H1 (cell line): ENCODE data around the gene RAD18. TPM values are rescaled to one million over a fixed set of nuclear protein-coding genes. Genes with fewer than 3 reads are reported as not detected.

Source experiments
- BRCA1 ChIP-seq: IDR thresholded peaks from 2 replicates; pipeline ENCODE4 v1.6.1; 2012; ENCODE audit warnings: low read depth, low read length, improper control_type of control experiment
- CTBP2 ChIP-seq: IDR thresholded peaks from 2 replicates; pipeline ENCODE4 v1.7.0; 2011; ENCODE audit warnings: borderline replicate concordance, mild to moderate bottlenecking, moderate library complexity, mixed read lengths, low read length; ENCODE audit not compliant: insufficient read depth, insufficient read length
- EP300 ChIP-seq, 2 experiments: IDR thresholded peaks; 1 replicate in 1 of 2; 2 replicates in 1 of 2; pipeline ENCODE4 v1.6.1; 2011 to 2012; ENCODE audit warnings: low read depth in 2 of 2, low read length in 2 of 2, mild to moderate bottlenecking in 2 of 2, borderline replicate concordance in 1 of 2, inconsistent platforms in 1 of 2, moderate library complexity in 1 of 2
- RBBP5 ChIP-seq: IDR thresholded peaks from 2 replicates; pipeline ENCODE4 v1.7.1; 2012; ENCODE audit warnings: low read depth, mild to moderate bottlenecking, inconsistent platforms, low read length, moderate library complexity, borderline replicate concordance
- SP4 ChIP-seq: IDR thresholded peaks from 2 replicates; pipeline ENCODE4 v1.6.1; 2012; ENCODE audit warnings: low read length, inconsistent platforms
- polyA plus RNA-seq, 7 experiments: library from polyadenylated mRNA; depleted of rRNA in 3 of 7; stranded (reverse) in 5 of 7; unstranded in 2 of 7; fragments of >200 nt in 5 of 7; fragments of 200-250 nt in 2 of 7; gene quantifications; 1 replicate in 5 of 7; 2 replicates in 1 of 7; 4 replicates in 1 of 7; pipeline versions ENCODE4 v1.2.1 to v1.2.3, GENCODE V29; 2011 to 2013; ENCODE audit warnings: missing spikeins in 2 of 7, mixed read lengths in 2 of 7
- total RNA-seq: library from RNA; stranded (reverse); fragmentation: NEBNext Ultra II Directional; extraction: Animal tissue kit (Norgen Biotek cat#: 25700); gene quantifications from 2 replicates; pipeline ENCODE4 v1.2.1, GENCODE V29; 2021
- TF ChIP-seq, protein P1 (sequence below): IDR thresholded peaks from 2 replicates; pipeline ENCODE4 v1.6.1; 2011; ENCODE audit warnings: low read depth, mild to moderate bottlenecking, low read length; ENCODE audit not compliant: insufficient read depth
- TF ChIP-seq, protein P2 (sequence below): IDR thresholded peaks from 2 replicates; pipeline ENCODE4 v1.6.1; 2011; ENCODE audit warnings: low read length, improper control_type of control experiment
- TF ChIP-seq, protein P3 (sequence below): fragments of 300-600 bp; sonication (generic); IDR thresholded peaks from 2 replicates; pipeline ENCODE4 v1.7.1; 2012; ENCODE audit warnings: low read length, moderate library complexity, mild to moderate bottlenecking, inconsistent platforms; ENCODE audit not compliant: insufficient replicate concordance

RAD18 gene
- total and polyA plus RNA-seq, 2 of the 8 experiments (the other 6 are each of a cell fraction or from before 2014, with no cell fraction given), result 13.0 to 23.2 TPM

DNA sequence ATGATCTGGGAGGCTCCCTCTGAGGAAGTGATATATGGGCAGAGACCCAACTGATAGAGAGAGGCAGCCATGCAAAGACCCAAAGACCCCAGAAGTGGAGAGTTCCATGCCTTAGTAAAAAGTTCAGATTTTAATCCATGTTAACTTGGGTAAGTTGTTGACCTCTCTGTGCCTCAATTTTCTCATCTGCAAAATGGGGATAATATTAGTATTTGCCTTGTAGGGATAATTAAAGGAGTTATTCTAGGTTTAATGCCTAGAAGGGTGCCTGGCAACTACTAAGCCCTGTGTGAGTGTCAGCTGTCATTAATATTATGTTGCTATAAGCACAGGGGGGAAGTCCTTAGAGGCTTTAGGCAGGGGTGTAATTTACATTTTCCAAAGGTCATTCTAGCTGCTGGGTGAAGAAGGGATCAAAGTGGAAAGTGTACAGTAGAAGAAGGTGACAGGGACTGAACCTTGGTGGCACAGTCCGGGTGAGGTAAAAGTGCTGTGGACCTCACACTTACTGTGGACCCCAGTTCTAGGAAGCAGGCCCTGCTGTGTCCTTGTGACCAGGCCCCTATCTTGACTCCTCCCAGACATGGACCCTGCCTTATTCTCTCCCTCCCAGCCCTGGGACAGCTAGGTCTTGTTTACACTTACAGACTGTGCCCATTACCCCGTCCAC, 3.0 kb upstream of the RAD18 start (continued):
- TF ChIP-seq, protein P1, sequence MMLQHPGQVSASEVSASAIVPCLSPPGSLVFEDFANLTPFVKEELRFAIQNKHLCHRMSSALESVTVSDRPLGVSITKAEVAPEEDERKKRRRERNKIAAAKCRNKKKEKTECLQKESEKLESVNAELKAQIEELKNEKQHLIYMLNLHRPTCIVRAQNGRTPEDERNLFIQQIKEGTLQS, result no peak
- TF ChIP-seq, protein P2, sequence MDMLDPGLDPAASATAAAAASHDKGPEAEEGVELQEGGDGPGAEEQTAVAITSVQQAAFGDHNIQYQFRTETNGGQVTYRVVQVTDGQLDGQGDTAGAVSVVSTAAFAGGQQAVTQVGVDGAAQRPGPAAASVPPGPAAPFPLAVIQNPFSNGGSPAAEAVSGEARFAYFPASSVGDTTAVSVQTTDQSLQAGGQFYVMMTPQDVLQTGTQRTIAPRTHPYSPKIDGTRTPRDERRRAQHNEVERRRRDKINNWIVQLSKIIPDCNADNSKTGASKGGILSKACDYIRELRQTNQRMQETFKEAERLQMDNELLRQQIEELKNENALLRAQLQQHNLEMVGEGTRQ, result no peak
- TF ChIP-seq CTBP2 (no peak), SP4 (no peak), RBBP5 (no peak), EP300 (IDR thresholded peaks at IDR 0.05; ENCODE audit: borderline replicate concordance in 1 of 2, low read depth in 2 of 2, low read length in 2 of 2) (no peak), BRCA1 (no peak)
- TF ChIP-seq, protein P3, sequence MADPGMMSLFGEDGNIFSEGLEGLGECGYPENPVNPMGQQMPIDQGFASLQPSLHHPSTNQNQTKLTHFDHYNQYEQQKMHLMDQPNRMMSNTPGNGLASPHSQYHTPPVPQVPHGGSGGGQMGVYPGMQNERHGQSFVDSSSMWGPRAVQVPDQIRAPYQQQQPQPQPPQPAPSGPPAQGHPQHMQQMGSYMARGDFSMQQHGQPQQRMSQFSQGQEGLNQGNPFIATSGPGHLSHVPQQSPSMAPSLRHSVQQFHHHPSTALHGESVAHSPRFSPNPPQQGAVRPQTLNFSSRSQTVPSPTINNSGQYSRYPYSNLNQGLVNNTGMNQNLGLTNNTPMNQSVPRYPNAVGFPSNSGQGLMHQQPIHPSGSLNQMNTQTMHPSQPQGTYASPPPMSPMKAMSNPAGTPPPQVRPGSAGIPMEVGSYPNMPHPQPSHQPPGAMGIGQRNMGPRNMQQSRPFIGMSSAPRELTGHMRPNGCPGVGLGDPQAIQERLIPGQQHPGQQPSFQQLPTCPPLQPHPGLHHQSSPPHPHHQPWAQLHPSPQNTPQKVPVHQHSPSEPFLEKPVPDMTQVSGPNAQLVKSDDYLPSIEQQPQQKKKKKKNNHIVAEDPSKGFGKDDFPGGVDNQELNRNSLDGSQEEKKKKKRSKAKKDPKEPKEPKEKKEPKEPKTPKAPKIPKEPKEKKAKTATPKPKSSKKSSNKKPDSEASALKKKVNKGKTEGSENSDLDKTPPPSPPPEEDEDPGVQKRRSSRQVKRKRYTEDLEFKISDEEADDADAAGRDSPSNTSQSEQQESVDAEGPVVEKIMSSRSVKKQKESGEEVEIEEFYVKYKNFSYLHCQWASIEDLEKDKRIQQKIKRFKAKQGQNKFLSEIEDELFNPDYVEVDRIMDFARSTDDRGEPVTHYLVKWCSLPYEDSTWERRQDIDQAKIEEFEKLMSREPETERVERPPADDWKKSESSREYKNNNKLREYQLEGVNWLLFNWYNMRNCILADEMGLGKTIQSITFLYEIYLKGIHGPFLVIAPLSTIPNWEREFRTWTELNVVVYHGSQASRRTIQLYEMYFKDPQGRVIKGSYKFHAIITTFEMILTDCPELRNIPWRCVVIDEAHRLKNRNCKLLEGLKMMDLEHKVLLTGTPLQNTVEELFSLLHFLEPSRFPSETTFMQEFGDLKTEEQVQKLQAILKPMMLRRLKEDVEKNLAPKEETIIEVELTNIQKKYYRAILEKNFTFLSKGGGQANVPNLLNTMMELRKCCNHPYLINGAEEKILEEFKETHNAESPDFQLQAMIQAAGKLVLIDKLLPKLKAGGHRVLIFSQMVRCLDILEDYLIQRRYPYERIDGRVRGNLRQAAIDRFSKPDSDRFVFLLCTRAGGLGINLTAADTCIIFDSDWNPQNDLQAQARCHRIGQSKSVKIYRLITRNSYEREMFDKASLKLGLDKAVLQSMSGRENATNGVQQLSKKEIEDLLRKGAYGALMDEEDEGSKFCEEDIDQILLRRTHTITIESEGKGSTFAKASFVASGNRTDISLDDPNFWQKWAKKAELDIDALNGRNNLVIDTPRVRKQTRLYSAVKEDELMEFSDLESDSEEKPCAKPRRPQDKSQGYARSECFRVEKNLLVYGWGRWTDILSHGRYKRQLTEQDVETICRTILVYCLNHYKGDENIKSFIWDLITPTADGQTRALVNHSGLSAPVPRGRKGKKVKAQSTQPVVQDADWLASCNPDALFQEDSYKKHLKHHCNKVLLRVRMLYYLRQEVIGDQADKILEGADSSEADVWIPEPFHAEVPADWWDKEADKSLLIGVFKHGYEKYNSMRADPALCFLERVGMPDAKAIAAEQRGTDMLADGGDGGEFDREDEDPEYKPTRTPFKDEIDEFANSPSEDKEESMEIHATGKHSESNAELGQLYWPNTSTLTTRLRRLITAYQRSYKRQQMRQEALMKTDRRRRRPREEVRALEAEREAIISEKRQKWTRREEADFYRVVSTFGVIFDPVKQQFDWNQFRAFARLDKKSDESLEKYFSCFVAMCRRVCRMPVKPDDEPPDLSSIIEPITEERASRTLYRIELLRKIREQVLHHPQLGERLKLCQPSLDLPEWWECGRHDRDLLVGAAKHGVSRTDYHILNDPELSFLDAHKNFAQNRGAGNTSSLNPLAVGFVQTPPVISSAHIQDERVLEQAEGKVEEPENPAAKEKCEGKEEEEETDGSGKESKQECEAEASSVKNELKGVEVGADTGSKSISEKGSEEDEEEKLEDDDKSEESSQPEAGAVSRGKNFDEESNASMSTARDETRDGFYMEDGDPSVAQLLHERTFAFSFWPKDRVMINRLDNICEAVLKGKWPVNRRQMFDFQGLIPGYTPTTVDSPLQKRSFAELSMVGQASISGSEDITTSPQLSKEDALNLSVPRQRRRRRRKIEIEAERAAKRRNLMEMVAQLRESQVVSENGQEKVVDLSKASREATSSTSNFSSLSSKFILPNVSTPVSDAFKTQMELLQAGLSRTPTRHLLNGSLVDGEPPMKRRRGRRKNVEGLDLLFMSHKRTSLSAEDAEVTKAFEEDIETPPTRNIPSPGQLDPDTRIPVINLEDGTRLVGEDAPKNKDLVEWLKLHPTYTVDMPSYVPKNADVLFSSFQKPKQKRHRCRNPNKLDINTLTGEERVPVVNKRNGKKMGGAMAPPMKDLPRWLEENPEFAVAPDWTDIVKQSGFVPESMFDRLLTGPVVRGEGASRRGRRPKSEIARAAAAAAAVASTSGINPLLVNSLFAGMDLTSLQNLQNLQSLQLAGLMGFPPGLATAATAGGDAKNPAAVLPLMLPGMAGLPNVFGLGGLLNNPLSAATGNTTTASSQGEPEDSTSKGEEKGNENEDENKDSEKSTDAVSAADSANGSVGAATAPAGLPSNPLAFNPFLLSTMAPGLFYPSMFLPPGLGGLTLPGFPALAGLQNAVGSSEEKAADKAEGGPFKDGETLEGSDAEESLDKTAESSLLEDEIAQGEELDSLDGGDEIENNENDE, result no peak
